ENCODE data around the gene HSPA4. TPM values are rescaled to one million over a fixed set of nuclear protein-coding genes. Genes with fewer than 3 reads are reported as not detected.

Gene HSPA4
- total and polyA plus RNA-seq, 2 of the 4 experiments (the other 2 are of a cell fraction): 34.9 to 120 TPM

DNA sequence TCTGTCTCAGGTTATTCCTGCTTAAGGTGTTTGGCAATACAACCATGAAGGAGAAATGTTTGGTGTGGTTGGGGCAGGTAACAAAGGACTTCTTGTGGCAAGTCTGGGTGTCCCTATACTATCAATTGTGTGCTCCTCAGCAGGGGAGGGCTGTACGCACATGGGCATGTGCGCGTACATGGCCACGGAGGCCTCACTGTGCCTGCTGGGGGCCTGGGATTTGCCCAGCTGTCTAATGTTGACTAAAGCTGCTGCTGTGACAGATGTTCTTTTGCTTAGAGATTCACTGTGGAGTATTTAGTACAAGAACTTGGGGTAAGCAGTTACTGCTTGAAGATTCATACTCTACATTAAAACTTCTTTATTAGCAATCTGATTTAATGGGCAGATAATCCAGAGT lies 97.5 kb downstream of the HSPA4 start:
- TF ChIP-seq FOS (IDR thresholded peaks at IDR 0.05; ENCODE audit: low read depth, low read length): no peak
- TF ChIP-seq POLR2A (IDR thresholded peaks at IDR 0.05; ENCODE audit: low read depth, low read length): no peak
- no peak for TF ChIP-seq NFE2L2 (IDR thresholded peaks at IDR 0.05; ENCODE audit: low read depth, low read length)
- no peak for TF ChIP-seq CTCF (conservative IDR thresholded peaks at IDR 0.05; ENCODE audit: low read depth, low read length)
- TF ChIP-seq BHLHE40 (IDR thresholded peaks at IDR 0.05; ENCODE audit: low read depth, low read length): no peak
- TF ChIP-seq, protein P1, sequence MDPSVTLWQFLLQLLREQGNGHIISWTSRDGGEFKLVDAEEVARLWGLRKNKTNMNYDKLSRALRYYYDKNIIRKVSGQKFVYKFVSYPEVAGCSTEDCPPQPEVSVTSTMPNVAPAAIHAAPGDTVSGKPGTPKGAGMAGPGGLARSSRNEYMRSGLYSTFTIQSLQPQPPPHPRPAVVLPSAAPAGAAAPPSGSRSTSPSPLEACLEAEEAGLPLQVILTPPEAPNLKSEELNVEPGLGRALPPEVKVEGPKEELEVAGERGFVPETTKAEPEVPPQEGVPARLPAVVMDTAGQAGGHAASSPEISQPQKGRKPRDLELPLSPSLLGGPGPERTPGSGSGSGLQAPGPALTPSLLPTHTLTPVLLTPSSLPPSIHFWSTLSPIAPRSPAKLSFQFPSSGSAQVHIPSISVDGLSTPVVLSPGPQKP (IDR thresholded peaks at IDR 0.05; ENCODE audit: borderline replicate concordance, low read depth, low read length): no peak
- TF ChIP-seq MAFK (IDR thresholded peaks at IDR 0.05; ENCODE audit: low read depth, low read length): no peak
- no peak for TF ChIP-seq CHD1 (IDR thresholded peaks at IDR 0.05; ENCODE audit: low read depth, low read length)
- no peak for TF ChIP-seq SMC3 (IDR thresholded peaks at IDR 0.05; ENCODE audit: low read depth, low read length)
- no peak for TF ChIP-seq MXI1 (IDR thresholded peaks at IDR 0.05; ENCODE audit: borderline replicate concordance, low read depth, low read length)
- TF ChIP-seq RCOR1 (IDR thresholded peaks at IDR 0.05; ENCODE audit: insufficient replicate concordance, low read length): no peak
- TF ChIP-seq CEBPB (IDR thresholded peaks at IDR 0.05; ENCODE audit: low read depth, low read length): no peak
- no peak for TF ChIP-seq RAD21 (IDR thresholded peaks at IDR 0.05; ENCODE audit: low read length)
- TF ChIP-seq MAZ (IDR thresholded peaks at IDR 0.05; ENCODE audit: borderline replicate concordance, low read depth, low read length): no peak
- no peak for TF ChIP-seq RFX5 (IDR thresholded peaks at IDR 0.05; ENCODE audit: low read depth, low read length)
- TF ChIP-seq, protein P2, sequence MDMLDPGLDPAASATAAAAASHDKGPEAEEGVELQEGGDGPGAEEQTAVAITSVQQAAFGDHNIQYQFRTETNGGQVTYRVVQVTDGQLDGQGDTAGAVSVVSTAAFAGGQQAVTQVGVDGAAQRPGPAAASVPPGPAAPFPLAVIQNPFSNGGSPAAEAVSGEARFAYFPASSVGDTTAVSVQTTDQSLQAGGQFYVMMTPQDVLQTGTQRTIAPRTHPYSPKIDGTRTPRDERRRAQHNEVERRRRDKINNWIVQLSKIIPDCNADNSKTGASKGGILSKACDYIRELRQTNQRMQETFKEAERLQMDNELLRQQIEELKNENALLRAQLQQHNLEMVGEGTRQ (IDR thresholded peaks at IDR 0.05; ENCODE audit: low read depth, low read length): no peak
- H2AK5ac ChIP-seq (ENCODE audit: low read depth, low read length): no peak overlapping the region
- no TSS peak for BruUV-seq (replicated peaks)
- H3K27ac ChIP-seq (ENCODE audit: insufficient read depth, low read length): no peak overlapping the region
- no peaks in the 10 kb centered on the region for H3K36me3 ChIP-seq (ENCODE audit: control insufficient read depth, insufficient read depth, low read length)
- no peak overlapping the region for H2BK120ac ChIP-seq (ENCODE audit: low read depth, low read length)
- no peak overlapping the region for H3K56ac ChIP-seq (ENCODE audit: extremely low read depth, insufficient read depth, low read length)
- H2BK15ac ChIP-seq (ENCODE audit: low read depth, low read length): no peak overlapping the region
- H4K91ac ChIP-seq (ENCODE audit: insufficient read depth, low read depth, low read length): no peak overlapping the region
- in situ Hi-C loops (cut with MboI; ENCODE audit: low sequenced_read_pairs) (no loop called here), dilution Hi-C loops (cut with HindIII; ENCODE audit: low sequenced_read_pairs, unreplicated experiment) (no loop called here), intact Hi-C loops (cut with micrococcal nuclease) (no loop called here)
- no peak overlapping the region for H3K9ac ChIP-seq (ENCODE audit: low read depth, low read length)
- H3K9me3 ChIP-seq (ENCODE audit: control insufficient read depth, insufficient read depth, low read length): no peaks in the 10 kb centered on the region
- no peak overlapping the region for H3K4me2 ChIP-seq (ENCODE audit: low read depth, low read length)
- no peaks in the 10 kb centered on the region for H4K20me1 ChIP-seq (ENCODE audit: insufficient read depth, low read length)
- no peak for DNase-seq
- H3K9me1 ChIP-seq (ENCODE audit: insufficient read depth, low read length): no peaks in the 10 kb centered on the region
- WGBS, 2 experiments (ENCODE audit: extremely low coverage in 2 of 2, insufficient read length in 1 of 2): no CpG with 5 or more reads among the region's 4 CpGs
- no peak overlapping the region for H3K14ac ChIP-seq (replicated peaks; ENCODE audit: low read depth, low read length)
- H3K18ac ChIP-seq (ENCODE audit: low read depth, low read length): no peak overlapping the region
- H3K27me3 ChIP-seq (ENCODE audit: control insufficient read depth, insufficient read depth, low read length): peaks cover 4% of the 10 kb centered on the region
- no peak overlapping the region for H2AFZ ChIP-seq (replicated peaks; ENCODE audit: low read length, poor library complexity)
- no peak overlapping the region for H2BK20ac ChIP-seq (ENCODE audit: low read depth, low read length)
- no peak overlapping the region for H2BK5ac ChIP-seq (ENCODE audit: low read depth, low read length, poor library complexity, severe bottlenecking)
- no peaks in the 10 kb centered on the region for H3K79me1 ChIP-seq (ENCODE audit: low read depth in 1 of 2, low read length in 2 of 2)
- no peaks in the 10 kb centered on the region for H3K4me1 ChIP-seq (ENCODE audit: control insufficient read depth, insufficient read depth, low read length)
- no peak for ATAC-seq (ENCODE audit: low read depth)
- no peak overlapping the region for H3K23ac ChIP-seq (ENCODE audit: low read depth, low read length)
- CTCF ChIA-PET: no interaction called here
- no peak overlapping the region for H3K4ac ChIP-seq (ENCODE audit: low read depth, low read length)
- H4K8ac ChIP-seq (ENCODE audit: low read depth in 2 of 2, low read length in 2 of 2): no peak overlapping the region
- H3K4me3 ChIP-seq (ENCODE audit: insufficient read depth, low read depth, low read length): no peak overlapping the region
- no peak overlapping the region for H2AK9ac ChIP-seq (replicated peaks; ENCODE audit: low read depth, low read length, poor library complexity)
- POLR2A ChIA-PET (ENCODE audit: unreplicated experiment): no interaction called here
- H4K5ac ChIP-seq (ENCODE audit: low read depth, low read length): no peak overlapping the region
